Breast epithelium (tissue), 3 donors: ENCODE measurements around the gene DNAJA3.

ENCODE experiments used
- CTCF ChIP-seq, 3 donors: fragments of 450-650 bp; IDR thresholded peaks; one replicate each; pipeline ENCODE4 v1.5.1; 2016 to 2017; ENCODE audit warnings: antibody characterized with exemption in 3 of 3, mild to moderate bottlenecking in 3 of 3, moderate library complexity in 3 of 3
- POLR2A ChIP-seq: fragments of 450-650 bp; IDR thresholded peaks from one replicate; pipeline ENCODE4 v1.6.1; 2016; ENCODE audit warnings: antibody characterized with exemption, mild to moderate bottlenecking, moderate library complexity

GRCh38 chr16:4481526-4481925 is 55.9 kb downstream of the DNAJA3 start:
- TF ChIP-seq CTCF (IDR thresholded peaks at IDR 0.05), result no peak
- no peak for TF ChIP-seq POLR2A
